ENCODE data around the gene TMEM259.

Gene TMEM259

GRCh38 chr19:1020868-1021425 lies at the start of gene TMEM259:
Gene TMEM259 (minus strand): TSS chr19:1021123. CDS start chr19:1020996, 127 bp downstream.
- peak; percentile 98 for DNase-seq (ENCODE audit: low spot score)

GRCh38 chr19:1070576-1070930 lies 49.6 kb upstream of the TMEM259 start:
- DNase-seq (ENCODE audit: low spot score), result no peak

GRCh38 chr19:1069009-1069779 lies 48.3 kb upstream of the TMEM259 start:
- peak; percentile 47 for DNase-seq (ENCODE audit: low spot score)

- DNase-seq (ENCODE audit: low spot score), result no peak
Measured at GRCh38 chr19:1068009-1069001, 47.4 kb upstream of the TMEM259 start.

DNA sequence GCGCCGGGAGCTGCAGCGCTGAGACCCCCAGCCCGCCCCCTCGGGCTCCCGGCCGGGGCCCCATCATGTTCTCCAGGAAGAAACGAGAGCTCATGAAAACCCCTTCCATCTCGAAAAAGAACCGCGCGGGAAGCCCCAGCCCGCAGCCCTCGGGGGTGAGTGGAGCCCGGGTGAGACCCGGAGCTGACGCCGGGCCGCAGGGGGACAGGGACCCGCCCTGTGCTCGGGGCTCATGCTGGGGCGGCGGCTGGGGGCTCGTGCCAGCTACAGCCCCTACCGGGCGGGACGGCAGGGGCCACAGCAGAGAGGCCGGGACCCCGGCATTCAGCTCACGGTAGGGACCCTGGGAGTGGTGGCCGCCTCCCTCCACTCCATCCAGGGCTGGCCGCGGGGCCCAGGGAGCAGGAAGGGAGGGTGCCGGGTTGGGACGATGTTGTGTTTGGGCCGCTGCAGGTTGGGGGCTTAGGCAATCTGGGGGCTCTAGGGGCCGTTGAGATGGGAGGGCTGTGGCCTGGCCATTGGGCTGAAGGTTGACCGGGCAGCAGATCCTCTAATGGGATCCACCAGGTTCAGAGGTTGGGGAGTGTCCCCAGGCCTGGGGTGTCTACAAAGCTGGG lies 46.5 kb upstream of the TMEM259 start:
- no peak for DNase-seq (ENCODE audit: low spot score)

- DNase-seq (ENCODE audit: low spot score), result no peak
Measured at GRCh38 chr19:1066748-1067340, 45.9 kb upstream of the TMEM259 start, which contains the start of gene ARHGAP45. Gene ARHGAP45 (plus strand): TSS chr19:1067167. CDS start chr19:1067406, 239 bp downstream.

DNA sequence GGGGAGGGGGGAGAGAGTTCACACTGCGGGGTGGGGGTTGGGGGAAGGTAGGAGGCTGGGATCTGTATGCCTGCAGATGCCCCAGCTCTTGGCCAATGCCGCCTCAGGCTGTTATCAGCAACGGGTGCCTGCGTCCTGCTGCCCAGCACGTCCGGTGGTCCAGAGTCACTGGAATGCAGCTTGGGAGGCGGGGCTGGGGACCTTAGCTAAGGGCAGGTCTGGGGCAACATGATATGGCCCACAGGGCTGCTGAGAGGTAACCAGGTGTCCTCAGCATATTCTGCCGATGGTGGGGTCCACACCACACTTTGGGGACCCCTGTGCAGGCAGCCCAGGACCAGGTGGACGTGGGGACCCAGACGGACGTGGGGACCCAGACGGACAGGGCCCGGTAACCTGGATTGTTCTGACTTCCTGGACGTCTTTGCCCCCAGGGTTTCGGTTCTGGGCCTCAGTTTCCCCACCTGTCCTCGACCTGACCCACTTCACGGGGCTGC lies 45.4 kb upstream of the TMEM259 start:
- DNase-seq (ENCODE audit: low spot score), result no peak

DNA sequence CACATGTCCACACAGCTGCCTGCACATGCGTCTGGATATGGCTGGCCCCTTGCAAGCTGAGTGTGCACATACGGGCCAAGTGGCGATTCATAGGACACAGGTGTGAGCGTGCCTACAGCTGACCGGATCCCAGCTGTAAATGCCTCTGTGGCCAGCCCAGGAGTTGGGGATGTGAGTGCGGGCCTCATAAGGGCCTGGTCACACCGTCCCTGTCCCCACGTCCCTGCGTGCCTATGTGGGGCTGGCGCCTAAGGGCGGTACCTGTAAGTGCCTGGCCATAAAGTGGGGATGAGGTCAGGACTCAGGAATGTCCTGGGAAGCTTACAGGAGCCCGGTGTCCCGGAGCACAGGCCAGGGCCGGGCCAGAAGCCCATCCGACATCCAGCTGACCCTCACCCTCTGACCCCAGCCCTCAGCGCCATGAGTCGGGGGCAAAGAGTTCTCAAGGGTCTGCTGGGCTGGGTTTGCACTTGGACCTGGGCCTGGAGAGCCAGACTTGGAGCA lies 44.7 kb upstream of the TMEM259 start:
- no peak for DNase-seq (ENCODE audit: low spot score)

DNA sequence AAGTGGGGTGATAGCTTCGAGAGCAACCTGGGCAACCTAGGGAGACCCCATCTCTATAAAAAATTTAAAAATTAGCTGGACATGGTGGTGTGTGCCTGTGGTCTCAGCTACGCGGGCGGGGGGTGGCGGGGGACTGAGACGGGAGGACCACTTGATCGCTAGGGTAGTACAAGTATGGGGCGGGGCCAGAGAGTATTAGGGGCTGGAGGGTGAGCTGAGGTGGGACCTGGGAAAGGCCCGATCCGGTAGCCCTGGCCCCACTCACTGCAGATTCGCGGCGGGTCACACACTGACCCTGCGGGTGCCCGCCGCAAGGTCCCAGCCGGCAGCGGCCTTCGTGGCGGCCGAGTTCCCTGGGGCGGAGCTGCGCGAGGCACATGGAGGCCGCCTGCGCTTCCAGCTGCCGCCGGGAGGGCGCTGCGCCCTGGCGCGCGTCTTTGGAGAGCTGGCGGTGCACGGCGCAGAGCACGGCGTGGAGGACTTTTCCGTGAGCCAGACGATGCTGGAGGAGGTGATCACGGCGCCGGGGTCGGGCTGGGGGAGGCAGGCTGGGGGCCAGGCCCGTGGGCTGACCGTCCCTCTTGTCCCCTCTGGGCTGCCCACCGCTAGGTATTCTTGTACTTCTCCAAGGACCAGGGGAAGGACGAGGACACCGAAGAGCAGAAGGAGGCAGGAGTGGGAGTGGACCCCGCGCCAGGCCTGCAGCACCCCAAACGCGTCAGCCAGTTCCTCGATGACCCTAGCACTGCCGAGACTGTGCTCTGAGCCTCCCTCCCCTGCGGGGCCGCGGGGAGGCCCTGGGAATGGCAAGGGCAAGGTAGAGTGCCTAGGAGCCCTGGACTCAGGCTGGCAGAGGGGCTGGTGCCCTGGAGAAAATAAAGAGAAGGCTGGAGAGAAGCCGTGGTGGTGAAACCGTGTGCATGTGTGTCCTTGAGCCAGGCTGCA lies 44.0 kb upstream of the TMEM259 start:
- no peak for DNase-seq (ENCODE audit: low spot score)

DNA sequence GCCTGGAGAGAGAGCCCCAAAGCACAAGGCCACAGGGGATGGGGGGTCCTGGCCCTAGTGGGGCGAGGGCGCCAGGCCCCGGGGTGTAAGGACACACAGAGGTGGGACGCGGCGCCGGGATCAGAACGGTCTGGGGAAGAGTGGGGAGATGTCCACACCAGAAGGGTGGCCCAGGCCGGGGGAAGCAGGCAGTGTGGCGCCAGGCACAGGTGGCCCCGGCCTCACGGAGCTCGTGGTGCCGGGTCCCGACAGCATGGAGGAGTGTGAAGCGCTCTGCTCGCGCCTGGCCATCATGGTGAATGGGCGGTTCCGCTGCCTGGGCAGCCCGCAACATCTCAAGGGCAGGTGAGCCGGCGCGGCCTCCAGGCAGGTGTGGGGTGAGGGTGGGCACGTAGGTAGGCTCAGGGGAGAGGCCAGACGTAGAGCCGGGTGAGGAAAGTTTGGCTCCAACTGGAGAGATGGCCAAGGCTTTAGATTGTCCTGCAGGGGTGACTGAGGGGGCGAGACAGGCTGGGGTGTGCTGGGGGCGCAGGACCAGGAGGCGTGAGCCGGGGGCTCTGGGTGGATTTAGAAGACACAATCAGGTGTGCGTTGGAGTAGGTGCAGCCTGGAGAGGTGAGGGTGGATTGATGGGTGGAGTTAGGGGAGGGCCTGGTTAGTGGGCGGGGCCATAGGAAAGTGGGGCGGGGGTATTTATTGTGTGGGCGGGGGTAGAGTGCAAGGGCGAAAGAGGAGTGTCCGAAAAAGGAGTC lies 43.2 kb upstream of the TMEM259 start:
- no peak for DNase-seq (ENCODE audit: low spot score)

- DNase-seq (ENCODE audit: low spot score), result no peak
Measured at GRCh38 chr19:1063030-1063908, 42.3 kb upstream of the TMEM259 start.

DNA sequence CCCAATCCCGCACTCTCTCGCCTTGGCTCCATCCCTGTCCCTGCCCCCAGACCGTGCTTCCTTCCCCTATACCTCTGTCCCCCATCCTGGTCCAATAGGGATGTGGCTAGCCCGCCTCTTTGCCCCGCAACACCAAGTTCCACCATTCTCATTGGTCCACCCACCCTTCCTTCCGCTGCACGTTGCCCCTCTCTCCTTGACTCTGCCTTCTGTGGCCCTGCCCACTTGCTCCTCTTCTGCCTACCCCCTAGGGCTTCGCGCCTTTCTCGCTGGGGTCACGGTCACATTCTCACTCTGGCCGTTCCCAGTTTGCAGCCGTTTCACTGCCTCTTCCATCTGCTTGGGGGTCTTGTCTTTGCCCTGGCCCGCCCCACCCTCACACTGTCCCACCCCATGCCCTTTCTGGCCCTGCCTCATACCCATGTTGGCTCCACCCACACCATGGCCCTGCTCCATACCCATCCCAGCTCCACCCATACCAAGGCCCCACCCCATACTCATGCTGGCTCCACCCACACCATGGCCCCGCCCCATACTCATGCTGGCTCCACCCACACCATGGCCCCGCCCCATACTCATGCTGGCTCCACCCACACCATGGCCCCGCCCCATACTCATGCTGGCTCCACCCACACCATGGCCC lies 41.6 kb upstream of the TMEM259 start:
- no peak for DNase-seq (ENCODE audit: low spot score)

- DNase-seq (ENCODE audit: low spot score), result no peak
Measured at GRCh38 chr19:1061987-1062386, 41.1 kb upstream of the TMEM259 start.

DNA sequence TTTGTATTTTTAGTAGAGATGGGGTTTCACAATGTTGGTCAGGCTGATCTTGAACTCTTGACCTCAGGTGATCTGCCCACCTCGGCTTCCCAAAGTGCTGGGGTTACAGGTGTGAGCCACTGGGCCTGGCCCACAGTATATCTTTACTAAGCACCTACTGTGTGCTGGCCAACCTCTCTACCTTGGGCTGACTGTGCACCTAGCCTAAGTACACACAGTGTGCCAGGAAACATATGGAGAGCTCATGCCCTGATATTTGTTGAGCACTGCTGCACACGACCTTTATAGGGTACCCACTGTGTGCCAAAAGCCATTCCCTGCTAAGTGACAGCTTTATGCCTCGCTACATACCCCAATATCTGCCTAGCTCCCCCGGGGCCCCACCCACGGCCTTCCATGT lies 39.8 kb upstream of the TMEM259 start:
- no peak for DNase-seq (ENCODE audit: low spot score)

GRCh38 chr19:1058112-1058511 lies 37.2 kb upstream of the TMEM259 start:
- DNase-seq (ENCODE audit: low spot score), result no peak

- no peak for DNase-seq (ENCODE audit: low spot score)
Measured at GRCh38 chr19:1057176-1057855, 36.4 kb upstream of the TMEM259 start.

GRCh38 chr19:1055886-1056620 lies 35.1 kb upstream of the TMEM259 start:
- no peak for DNase-seq (ENCODE audit: low spot score)
